ACC112 (cell line): ENCODE results near the gene ADAMTS16.

ENCODE experiments used
- H2AFZ ChIP-seq: fragments of 200-600 bp; sonication (generic); one replicate; pipeline ENCODE4 v1.6.0; 2017; ENCODE audit warnings: antibody characterized with exemption, low read length; ENCODE audit not compliant: unreplicated experiment
- H3K27ac ChIP-seq: fragments of 200-600 bp; sonication (generic); 2 replicates; pipeline ENCODE4 v1.5.1; 2014; ENCODE audit warnings: low read depth, mild to moderate bottlenecking, antibody characterized with exemption, low read length, moderate library complexity
- H3K27me3 ChIP-seq: fragments of 200-600 bp; sonication (generic); 2 replicates; pipeline ENCODE4 v1.6.1; 2014; ENCODE audit warnings: mild to moderate bottlenecking, antibody characterized with exemption, low read length, moderate library complexity, mixed read lengths; ENCODE audit not compliant: insufficient read depth
- H3K36me3 ChIP-seq: fragments of 200-600 bp; sonication (generic); 2 replicates; pipeline ENCODE4 v1.6.1; 2016; ENCODE audit warnings: mild to moderate bottlenecking, antibody characterized with exemption, low read length, moderate library complexity, mixed read lengths; ENCODE audit not compliant: insufficient read depth
- H3K4me1 ChIP-seq: fragments of 200-600 bp; sonication (generic); one replicate; pipeline ENCODE4 v1.6.1; 2016; ENCODE audit warnings: low read length, mixed read lengths; ENCODE audit not compliant: insufficient read depth, unreplicated experiment, control insufficient read depth
- H3K4me3 ChIP-seq: fragments of 200-600 bp; sonication (generic); 2 replicates; pipeline ENCODE4 v1.5.1; 2014; ENCODE audit warnings: mild to moderate bottlenecking, low read depth, low read length
- H3K79me2 ChIP-seq: fragments of 200-600 bp; sonication (generic); one replicate; pipeline ENCODE4 v1.6.0; 2016; ENCODE audit warnings: low read length; ENCODE audit not compliant: control insufficient read depth, unreplicated experiment, insufficient read depth

The ADAMTS16 gene

DNA sequence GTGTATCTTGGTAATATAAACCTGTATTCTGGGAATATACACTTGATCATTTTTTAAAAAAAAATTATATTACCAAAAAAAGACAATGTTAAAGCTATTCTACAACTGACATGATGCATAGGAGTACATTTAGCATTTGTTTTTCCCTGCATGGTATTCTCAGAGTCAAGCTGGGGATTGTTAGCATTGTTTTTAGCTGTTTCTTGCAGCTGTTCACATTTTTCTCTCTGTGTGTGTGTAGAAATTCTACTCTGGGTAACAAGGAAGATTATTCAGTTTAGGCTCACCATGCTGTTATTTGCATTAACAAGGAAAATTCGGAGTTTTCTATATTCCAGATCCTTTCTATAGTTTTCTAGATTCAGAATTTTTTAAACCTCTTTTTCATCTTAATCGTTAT lies 62.2 kb downstream of the ADAMTS16 start:
- no peak overlapping the region for H2AFZ ChIP-seq
- no peaks in the 10 kb centered on the region for H3K27me3 ChIP-seq
- no peaks in the 10 kb centered on the region for H3K36me3 ChIP-seq
- no peak overlapping the region for H3K4me3 ChIP-seq
- H3K4me1 ChIP-seq: no peaks in the 10 kb centered on the region
- H3K27ac ChIP-seq: no peak overlapping the region
- no peaks in the 10 kb centered on the region for H3K79me2 ChIP-seq

DNA sequence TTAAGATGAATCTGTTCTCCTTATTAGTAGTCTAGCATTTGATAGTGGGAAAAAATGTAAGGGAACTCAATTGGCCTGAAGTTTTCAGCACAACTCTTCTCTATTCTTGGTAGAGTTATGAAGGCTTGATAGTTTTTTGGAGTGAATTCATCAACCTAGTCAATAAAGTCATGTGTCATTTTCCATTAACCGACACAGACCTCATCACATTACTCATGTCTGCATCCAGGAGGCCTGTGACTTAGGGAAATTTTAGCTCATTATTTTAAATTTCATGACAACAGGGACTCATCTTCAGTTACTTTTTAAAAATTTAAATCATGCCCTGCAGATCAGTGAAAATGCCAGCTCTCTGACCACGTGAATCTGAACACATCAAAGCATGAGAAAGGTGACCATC lies 63.3 kb downstream of the ADAMTS16 start:
- H3K27me3 ChIP-seq: no peaks in the 10 kb centered on the region
- H3K79me2 ChIP-seq: no peaks in the 10 kb centered on the region
- no peak overlapping the region for H3K4me3 ChIP-seq
- H3K4me1 ChIP-seq: no peaks in the 10 kb centered on the region
- no peak overlapping the region for H3K27ac ChIP-seq
- H3K36me3 ChIP-seq: no peaks in the 10 kb centered on the region
- H2AFZ ChIP-seq: no peak overlapping the region

DNA sequence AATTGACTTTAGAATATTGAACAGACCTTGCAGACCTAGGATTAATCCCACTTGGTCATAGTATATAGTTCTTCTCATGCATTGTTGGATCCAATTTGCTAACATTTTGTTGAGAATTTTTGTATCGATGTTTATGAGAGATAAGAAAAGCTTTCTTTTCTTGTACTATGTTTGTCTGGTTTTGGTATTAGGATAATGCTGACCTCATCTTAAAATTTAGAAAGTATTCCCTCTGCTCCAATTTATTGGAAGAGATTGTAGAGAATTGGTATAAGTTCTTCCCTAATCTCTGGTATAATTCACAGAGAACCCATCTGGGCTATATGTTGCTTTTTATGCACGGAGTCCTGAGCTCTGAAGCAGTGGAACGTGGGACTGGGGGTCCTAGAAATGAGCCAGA lies 67.7 kb downstream of the ADAMTS16 start:
- Histone ChIP-seq H3K79me2 (no peaks in the 10 kb centered on the region), H3K27ac (no peak overlapping the region), H3K27me3 (no peaks in the 10 kb centered on the region), H2AFZ (no peak overlapping the region), H3K36me3 (no peaks in the 10 kb centered on the region), H3K4me3 (no peak overlapping the region), H3K4me1 (no peaks in the 10 kb centered on the region)

DNA sequence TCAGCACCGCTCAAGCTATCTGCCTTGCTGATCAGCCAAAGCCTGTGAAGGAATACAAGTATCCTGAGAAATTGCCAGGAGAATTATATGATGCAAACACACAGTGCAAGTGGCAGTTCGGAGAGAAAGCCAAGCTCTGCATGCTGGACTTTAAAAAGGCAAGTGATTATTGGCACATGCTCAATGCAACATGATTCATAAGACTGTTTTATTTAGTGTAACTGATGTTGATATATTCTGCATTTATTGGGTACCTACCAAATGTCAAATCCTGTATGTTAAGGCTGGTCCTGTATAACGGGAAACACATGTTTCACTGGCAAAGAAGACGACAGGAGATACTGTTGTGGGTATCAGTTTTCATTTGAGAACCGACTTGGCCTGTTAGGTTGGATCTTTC lies 69.0 kb downstream of the ADAMTS16 start:
- H3K79me2 ChIP-seq: no peaks in the 10 kb centered on the region
- H2AFZ ChIP-seq: no peak overlapping the region
- no peak overlapping the region for H3K4me3 ChIP-seq
- H3K4me1 ChIP-seq: no peaks in the 10 kb centered on the region
- no peak overlapping the region for H3K27ac ChIP-seq
- no peaks in the 10 kb centered on the region for H3K36me3 ChIP-seq
- no peaks in the 10 kb centered on the region for H3K27me3 ChIP-seq

DNA sequence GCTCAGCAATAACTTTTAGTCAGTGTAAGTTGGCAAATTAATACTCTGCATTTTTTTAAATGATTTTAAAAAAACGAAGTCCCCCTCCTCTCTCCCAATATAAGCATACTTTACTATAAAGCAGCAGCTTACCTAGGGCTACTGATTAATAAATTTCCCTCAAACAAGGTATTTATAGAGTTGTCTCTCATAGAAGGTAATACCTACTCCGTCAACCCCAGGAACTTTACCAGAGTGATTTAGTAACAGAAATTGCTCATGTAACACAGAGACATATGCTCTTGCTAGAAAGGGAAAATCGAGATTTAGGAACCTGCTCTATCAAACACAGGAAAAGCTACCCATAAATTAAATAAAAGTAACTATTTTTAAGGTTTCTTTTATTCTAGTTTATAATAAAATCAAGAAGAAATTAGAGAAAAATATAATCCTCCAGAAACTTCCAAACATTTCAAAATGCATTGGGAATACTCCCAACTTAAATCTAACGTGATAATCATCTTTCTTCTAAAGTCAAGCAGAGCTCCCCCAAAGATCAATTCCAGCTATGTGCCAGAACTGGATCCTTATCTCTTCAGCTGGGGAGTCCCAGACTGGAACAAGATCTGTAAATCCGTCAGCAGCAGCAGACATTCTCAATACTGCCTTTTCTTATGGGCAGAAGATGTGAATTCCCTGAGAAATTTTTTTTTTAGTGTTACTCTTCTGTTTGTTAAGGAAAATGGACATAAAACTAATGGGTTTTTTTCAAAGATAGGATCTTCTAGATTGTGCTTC lies 69.6 kb downstream of the ADAMTS16 start:
- no peak overlapping the region for H2AFZ ChIP-seq
- H3K36me3 ChIP-seq: no peaks in the 10 kb centered on the region
- no peaks in the 10 kb centered on the region for H3K4me1 ChIP-seq
- no peaks in the 10 kb centered on the region for H3K27me3 ChIP-seq
- no peak overlapping the region for H3K4me3 ChIP-seq
- no peaks in the 10 kb centered on the region for H3K79me2 ChIP-seq
- H3K27ac ChIP-seq: no peak overlapping the region

DNA sequence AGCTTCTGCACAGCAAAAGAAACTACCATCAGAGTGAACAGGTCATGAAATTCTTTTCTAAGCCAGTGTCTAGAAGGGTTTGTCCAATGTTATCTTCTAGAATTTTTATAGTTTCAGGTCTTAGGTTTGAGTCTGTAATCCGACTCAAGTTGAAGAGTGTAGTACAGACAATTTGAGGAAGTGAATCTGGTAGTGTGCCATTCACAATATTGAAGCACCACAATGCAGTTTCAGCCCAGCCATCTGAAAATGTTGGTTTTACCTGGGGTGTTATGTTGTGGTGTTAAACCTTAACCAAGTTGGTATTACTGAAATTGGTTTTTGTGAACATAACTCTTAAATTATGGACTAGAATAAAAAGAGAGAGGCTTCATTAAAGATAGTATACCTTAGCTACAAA lies 77.2 kb downstream of the ADAMTS16 start:
- Histone ChIP-seq H3K79me2 (no peaks in the 10 kb centered on the region), H3K4me3 (no peak overlapping the region), H3K36me3 (no peaks in the 10 kb centered on the region), H3K27ac (no peak overlapping the region), H2AFZ (no peak overlapping the region), H3K27me3 (no peaks in the 10 kb centered on the region), H3K4me1 (no peaks in the 10 kb centered on the region)

DNA sequence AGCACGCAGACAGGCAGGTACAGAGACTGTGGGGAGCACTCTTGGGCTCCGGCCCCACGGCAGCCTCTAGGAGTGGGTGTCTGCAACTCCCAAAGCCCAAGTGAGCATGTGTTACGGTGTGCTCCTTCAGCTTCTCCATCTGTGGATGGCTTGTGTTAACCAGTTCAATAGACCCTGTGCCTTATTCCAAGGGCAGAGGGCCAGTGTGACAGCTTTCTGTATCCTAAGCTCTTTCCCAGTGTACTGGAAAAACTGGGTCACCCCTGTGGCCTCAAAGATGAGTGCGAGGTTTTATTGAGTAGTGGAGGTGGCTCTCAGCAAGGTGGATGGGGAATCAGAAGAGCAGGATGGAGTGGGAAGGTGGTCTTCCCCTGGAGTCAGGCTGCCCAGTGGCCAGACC lies 78.3 kb downstream of the ADAMTS16 start:
- Histone ChIP-seq H2AFZ (no peak overlapping the region), H3K4me3 (no peak overlapping the region), H3K36me3 (no peaks in the 10 kb centered on the region), H3K27ac (no peak overlapping the region), H3K4me1 (no peaks in the 10 kb centered on the region), H3K79me2 (no peaks in the 10 kb centered on the region), H3K27me3 (no peaks in the 10 kb centered on the region)

DNA sequence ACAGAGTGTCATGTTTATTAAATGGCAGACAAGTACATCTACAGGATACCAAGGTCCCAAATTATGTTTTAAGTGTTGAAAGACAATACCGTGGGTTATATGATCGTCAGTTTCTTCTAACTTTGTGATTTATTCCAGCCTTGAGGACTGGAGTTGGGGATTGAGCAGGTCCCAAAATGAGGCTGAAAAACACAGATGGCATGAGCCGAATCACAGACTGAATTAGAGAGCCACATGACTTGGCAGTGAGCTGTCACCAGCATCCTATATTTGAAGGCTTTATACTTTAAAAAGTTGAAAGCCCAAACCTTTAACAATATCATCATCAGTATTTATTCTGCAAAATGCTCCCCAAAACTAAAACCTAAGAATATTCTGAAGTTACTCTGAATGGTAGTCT lies 79.4 kb downstream of the ADAMTS16 start:
- Histone ChIP-seq H3K4me1 (no peaks in the 10 kb centered on the region), H2AFZ (no peak overlapping the region), H3K36me3 (no peaks in the 10 kb centered on the region), H3K27ac (no peak overlapping the region), H3K79me2 (no peaks in the 10 kb centered on the region), H3K27me3 (no peaks in the 10 kb centered on the region), H3K4me3 (no peak overlapping the region)

DNA sequence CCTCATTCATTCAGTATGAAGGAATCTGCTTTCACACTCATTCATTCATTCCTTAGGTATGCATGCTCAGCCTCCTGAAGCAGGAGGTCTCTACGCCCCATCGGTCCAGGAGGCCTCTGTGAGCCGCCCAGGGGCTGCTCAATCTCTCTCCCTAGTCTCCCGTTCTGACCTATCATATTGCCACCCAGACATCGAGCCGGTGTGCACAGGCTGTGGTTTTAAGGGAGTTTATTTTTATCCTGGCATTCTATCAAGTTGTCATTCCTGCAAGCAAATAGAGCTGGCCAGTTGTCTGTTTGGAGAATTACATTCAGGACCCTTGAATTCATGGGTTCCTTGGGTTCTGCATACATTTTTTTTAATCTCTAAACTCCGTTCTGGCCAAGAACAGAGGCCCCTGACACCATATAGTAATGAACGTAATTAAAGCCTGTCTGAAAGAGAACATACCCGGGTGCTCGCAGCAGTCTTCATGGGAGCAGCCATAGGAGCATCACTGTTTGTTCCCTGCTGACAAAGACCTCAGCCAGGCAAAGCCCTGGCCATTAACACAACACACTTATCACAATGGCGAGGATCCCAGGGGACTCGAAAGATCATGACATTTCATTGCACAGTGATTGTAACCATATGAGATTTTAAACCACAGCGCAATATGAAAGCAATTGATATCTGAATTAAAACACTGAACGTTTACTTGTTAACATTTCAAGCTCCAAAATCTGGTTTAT lies 80.9 kb downstream of the ADAMTS16 start:
- Histone ChIP-seq H3K79me2 (no peaks in the 10 kb centered on the region), H3K27ac (no peak overlapping the region), H3K4me3 (no peak overlapping the region), H2AFZ (no peak overlapping the region), H3K36me3 (no peaks in the 10 kb centered on the region), H3K4me1 (no peaks in the 10 kb centered on the region), H3K27me3 (no peaks in the 10 kb centered on the region)

DNA sequence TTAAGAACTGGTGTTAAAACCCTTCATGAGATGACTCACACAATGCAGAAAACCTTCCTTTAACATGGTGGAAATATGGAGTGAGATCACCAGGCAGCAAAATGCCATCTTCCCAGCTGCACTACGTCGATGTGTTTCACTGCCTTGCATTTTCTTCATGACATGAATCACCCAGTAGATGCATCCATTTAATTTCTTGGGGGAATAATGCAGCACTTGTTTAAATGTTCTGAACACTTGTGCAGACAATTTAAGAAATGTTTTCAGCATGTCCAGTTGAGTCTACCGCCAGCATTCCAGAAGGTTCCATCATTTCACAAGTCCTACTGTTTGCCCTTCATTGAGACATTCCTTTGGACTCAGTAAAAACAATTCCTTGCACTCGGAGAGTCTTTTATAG lies 81.6 kb downstream of the ADAMTS16 start:
- Histone ChIP-seq H3K27me3 (no peaks in the 10 kb centered on the region), H3K27ac (no peak overlapping the region), H2AFZ (no peak overlapping the region), H3K79me2 (no peaks in the 10 kb centered on the region), H3K4me1 (no peaks in the 10 kb centered on the region), H3K4me3 (no peak overlapping the region), H3K36me3 (no peaks in the 10 kb centered on the region)

DNA sequence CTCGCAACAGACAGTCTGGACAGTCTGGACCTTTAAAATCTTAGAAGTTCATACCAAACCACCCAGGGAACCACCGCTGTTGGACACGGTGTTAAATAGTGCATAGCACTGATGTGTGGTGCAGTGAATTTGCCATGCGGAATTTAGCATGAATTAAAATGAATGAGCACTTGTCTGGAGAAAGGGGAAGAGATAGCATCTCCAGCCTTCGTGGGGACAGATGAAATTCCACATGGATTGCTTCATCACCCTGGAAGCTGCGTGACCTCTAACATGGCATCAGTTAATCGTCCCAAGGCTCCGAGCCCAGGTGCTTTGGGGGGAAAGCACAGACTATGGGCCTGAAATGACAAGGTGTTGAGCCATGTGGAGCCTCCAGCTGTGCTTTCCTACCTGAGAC lies 91.4 kb downstream of the ADAMTS16 start:
- H3K27ac ChIP-seq: no peak overlapping the region
- no peaks in the 10 kb centered on the region for H3K4me1 ChIP-seq
- no peak overlapping the region for H2AFZ ChIP-seq
- H3K36me3 ChIP-seq: no peaks in the 10 kb centered on the region
- no peaks in the 10 kb centered on the region for H3K27me3 ChIP-seq
- no peak overlapping the region for H3K4me3 ChIP-seq
- no peaks in the 10 kb centered on the region for H3K79me2 ChIP-seq
